AG08395 (cell line): ENCODE results near the gene LAMTOR5.
"Not testable (repeated sequence)": the region's sequence is repeated elsewhere in the genome, so short reads cannot be mapped to it uniquely, and the experiment has no call there.

ENCODE experiments used
- DNase-seq: peaks from one replicate; pipeline ENCODE4 v3.0.0; 2012; ENCODE audit warnings: mixed read lengths, low spot score

Gene LAMTOR5

DNA sequence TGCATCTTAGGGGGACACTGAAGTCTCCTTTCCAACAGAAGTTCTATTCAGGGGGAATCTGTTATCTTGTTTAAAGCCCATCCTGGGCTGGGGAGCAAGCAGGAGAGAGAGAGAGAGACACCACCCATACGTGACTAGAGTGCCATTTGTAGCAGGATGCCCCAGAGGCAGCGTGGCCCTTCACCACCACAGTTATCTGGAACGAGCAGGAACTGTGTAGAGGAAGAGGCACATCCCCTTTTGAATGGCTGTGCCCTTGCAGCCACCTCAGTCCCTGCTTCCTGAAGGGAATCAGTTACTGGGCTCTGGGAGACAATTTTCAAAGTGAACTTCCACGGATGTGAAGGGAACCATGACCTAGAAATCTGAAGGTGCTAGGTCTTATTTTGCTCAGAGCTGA, 19.4 kb upstream of the LAMTOR5 start:
- DNase-seq, result no peak

DNA sequence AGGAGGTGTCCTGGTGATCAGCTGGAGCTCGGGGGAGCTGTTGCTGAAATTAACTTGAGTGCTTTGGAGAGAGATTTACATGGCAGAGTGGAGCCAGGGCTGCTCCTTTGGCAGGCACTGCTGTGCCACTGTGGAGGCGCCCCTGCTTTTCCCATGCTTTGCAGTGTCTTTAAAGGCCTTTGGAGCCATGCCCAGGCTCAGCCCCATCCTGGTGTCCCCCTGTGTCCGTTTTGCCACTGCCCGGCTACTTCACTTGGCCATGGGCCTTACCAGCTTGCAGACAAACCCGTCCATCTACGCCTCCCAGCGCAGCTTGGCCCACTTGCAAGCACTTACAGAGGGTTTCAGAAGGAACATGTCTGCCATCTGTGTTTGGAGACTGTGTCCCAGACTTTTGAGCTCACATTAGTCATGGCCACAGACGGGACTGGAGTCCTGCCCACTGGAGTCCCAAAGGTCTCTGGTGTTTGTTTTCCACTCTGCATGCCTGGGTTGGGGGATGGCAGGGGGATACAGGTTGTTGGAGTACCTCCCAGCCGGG, 18.2 kb upstream of the LAMTOR5 start:
- no peak for DNase-seq

DNA sequence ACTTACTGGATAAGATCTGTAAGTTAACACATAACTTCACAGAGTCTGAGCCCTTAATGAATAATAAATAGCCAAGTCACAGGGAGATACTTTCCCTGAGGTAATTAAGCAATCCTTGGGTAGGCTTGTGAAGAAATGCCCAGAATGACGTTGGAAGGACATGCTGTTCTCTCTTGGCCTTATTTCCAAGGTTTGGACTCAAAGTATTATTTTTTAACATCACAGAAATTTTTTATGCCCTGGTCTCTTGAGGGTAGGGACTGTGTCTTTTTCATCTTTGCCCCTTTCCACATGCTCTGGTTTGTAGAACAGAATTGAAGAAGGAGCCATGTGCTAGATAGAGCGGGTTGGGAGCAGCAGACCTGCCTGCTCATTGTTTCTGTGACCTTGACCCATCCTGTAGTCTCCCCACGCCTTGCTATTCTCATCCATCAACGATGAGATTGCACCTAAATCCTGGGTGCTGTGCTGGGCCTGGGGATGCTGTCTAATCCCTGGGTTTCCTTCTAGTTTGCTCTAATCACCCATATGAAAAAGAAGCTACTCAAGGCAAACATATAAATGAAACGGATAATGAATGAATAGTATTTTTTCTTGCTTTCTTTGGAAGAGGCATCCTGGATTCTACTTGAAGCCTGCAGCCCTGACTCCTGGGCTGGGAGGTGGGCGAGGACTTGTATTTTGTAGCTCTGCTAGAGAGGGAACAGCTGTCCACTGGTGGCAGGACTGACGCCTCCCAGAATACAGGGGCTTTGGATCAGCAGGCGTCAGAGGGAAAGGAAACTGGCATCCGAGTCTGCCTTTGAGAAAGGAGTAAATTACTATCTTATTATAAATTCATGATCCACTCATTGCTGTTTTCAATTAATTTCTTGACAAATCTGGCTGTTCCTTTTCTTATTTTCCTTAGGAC, 17.5 kb upstream of the LAMTOR5 start:
- DNase-seq, result no peak

DNA sequence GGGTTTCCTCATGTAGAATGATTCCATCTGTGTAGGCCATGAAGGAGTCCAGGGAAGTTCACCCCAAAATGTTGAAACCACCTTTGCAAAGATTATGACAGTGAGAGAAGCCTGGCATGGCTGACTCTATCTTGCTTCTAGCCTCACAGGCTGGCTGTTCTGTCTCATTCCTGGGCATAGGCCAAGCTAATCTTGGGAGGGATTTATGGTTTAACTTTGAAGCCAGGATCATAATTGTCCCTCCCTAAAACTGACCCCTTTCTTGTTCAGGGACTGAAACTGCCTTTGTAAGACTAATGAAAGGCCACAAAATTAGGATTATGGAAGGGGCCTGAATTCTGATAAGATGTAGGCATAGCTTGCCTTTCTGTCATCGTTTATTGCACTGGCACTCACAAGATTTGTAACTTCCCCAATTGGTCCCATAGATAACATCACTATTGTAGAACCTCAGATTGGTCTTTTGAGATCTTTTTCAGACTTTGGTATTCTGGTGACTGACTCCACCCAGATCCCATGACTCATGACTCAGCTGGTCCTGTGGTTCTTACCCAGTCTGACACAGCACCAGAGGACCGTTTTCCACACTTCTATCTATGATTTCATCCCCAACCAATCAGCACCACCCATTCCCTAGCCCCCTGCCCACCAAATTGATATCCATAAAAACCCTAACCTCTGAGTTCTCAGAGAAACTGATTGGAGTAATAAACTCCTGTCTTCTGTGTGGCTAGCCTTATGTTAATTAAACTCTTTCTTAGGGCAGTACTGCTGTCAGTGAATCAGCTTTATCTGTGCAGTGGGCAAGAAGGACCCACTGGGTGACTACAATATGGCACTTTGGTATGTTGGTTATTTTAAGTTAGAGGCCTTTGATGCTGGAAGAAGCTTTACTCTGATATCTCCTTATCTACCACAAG, 13.6 kb upstream of the LAMTOR5 start:
- peak; percentile 71 for DNase-seq

DNA sequence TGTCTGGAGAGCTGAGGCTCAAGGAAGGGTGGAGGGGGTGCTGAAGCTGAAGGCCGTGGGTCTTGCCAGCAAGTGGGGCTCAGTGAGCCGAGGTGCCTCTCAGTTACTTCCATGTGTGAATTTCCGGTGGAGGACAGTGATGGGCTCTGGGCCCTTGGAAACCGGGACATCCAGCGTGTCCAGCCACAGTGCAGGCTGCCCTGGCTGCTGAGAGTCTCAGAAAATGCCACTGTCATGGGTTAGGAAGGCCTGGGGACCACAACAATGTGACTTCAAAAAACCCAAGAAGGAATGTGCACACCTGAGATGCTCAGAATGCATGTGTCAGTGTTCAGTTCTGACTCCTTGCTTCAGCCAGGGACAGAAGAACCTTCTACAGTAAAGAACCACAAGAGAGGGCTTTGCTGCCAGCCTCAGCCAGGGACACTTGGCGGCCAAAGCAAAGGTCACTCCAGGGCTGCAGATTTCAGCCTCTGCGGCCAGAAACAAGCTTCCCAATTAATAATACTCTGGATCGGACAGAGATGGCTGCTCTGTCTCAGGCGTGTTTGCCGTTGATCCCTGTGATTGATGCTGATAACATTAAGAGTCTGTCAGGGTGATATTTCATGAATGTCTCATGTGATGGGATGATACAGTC, 12.6 kb upstream of the LAMTOR5 start:
- no peak for DNase-seq

DNA sequence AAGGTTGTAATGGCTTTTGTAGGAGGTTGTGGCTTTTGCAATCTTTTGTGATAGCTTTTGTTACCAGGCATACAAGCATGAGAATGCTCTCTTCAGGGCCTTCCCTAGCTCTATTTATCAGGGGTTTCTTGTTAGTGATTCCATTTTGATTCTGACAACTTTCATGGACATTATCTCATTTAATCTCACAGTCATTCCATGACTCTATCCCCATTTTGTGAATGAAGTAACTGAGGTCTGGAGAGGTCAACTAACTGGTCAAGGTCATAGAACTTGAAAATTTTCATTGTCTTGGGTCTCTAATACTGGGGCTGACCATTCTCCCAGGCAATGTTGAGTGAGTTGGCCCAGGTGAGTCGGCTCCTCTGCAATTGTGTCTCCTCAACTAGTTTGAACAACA, 11.2 kb upstream of the LAMTOR5 start:
- no peak for DNase-seq

DNA sequence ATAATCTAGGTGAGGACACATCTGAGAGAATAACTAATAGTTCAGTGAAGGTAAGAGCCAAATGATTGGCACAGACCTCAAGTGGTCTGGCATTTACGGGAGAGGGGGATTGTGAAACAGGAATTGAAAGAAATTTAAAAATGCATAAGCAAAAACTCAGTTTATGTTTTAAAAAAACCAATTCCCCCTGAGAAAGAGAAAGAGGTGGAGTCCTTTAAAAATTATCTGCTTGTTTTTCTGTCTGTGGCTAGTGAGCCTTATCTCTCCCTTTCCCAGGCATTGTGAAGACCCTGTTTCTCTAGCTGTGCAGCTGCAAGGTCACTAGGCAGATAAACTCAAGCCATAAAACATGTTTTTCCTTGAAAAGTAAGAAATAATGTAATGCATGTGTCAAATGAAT, 5.6 kb upstream of the LAMTOR5 start:
- not testable (repeated sequence) for DNase-seq

DNA sequence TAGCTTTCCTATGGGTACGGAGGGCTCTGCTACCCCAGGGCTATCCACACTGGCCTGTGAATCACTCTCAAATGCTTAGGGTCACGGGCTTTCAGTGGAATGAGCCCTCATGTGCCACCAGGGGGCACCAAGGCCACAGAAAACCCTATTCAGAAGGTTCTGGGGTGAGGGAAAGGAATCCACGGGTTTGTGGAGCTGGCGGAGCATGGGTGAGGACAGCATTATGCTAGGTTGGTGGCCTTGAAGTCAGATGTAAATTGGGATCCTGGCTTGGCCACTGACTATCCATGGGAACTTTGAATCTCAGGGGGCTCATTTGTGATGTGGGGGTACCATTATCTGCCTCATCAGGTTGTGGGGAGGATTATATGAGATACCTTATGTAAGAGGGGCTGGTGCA, 5.1 kb upstream of the LAMTOR5 start:
- DNase-seq, result peak; percentile 80

DNA sequence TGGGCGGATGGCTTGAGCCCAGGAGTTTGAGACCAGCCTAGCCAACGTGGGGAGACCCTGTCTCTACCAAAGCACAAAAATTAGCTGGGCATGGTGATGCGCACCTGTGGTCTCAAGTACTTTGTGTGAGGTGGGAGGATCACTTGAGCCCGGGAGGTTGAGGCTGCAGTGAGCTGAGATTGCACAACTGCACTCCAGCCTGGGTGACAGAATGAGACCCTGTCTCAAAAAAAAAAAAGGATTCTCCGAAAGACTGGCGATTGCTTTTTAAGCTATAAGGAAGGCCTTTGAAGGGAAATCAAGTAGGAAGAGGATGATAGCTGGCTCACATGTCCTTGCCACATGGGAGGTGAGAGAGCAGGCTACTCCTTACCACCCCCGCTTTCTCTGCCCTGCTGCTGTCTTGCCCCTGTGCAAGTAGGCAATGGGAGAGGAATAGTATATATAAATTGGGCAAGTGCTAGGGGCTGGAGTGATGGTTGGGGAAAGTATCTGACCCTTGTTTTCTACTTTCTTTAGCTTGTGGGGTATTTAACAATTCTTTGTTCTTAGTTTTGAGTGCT, 3.8 kb upstream of the LAMTOR5 start:
- DNase-seq, result no peak

DNA sequence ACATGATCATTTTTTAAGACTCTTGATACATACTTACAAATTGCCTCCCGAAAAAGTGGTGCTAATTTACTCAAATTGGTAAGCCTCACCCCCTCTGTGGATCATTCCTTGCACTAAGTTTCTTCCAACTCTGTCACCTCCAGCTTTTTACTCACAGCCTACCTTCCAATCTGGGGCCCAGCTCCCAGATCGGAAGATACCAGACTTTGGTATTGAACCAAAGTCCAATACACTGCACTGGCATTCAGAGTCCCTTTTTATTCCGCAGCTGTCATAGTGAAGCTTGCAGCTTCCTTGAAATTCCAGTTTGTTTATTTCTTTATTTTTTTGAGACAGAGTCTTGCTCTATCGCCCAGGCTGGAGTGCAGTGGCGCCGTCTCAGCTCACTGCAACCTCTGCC, 1.8 kb upstream of the LAMTOR5 start:
- no peak for DNase-seq

DNA sequence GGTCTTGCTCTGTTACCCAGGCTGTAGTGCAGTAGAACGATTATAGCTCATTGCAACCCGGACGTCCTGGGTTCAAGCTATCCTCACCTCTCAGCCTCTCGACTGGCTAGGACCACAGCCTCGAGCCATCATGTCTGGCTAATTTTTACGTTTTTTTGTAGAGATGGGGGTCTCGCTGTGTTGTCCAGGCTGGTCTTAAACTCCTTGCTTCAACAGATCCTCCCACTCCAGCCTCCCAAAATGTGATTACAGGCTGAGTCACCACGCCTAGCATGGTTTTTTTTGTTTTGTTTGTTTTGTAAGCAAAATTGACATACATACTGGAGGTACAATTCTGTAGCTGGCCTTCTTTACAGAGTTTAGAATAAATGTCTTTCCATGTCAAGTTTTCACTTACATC, 994 bp upstream of the LAMTOR5 start:
- no peak for DNase-seq

DNA sequence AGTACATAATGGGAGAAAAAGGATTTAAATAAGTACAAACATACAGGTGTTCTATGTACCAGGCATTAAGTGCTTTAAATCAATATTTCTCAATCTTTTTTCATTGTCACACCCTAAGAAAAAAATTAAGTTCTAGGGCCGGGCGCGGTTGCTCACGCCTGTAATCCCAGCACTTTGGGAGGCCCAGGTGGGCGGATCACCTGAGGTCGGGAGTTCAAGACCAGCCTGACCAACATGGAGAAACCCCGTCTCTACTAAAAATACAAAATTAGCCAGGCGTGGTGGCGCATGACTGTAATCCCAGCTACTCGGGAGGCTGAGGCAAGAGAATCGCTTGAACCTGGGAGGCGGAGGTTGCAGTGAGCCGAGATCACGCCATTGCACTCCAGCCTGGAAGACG, 1.1 kb downstream of the LAMTOR5 start:
- DNase-seq, result not testable (repeated sequence)

DNA sequence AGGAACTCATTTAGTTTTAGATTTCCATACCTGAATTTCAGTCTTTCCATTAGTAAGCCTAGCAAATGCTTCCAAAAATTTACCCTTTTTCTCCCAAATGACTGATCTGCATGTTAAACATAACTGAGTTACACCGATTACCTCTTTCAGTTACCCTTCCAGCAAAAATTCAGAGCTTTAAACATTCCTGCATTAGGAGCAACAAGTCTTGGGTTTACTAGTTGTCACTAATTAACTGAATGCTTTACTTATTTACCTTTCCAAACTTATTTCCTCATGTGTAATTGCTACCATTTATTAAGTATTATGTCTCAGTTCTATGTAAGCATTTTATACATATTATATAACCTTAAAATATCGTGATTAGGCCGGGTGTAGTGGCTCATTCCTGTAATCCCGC, 3.1 kb downstream of the LAMTOR5 start:
- DNase-seq, result no peak

DNA sequence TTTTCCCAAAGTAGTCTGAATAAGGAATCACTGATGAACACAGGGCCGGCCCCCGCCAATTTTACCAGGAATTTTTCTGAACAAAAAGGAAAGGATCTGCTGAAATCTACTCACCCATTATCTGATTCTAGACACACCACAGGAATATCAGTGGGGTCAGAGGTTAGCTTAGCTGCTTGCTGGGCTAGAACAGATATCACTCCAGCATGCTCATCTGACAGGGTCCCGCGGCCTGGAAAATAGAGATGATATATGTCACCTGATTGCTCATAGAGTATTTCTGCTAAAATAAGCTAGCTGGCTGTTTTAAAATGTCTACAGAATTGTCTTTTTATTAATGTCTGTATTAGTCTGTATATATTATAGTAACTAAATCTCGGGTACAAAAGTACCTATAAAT, 3.7 kb downstream of the LAMTOR5 start:
- DNase-seq, result no peak

DNA sequence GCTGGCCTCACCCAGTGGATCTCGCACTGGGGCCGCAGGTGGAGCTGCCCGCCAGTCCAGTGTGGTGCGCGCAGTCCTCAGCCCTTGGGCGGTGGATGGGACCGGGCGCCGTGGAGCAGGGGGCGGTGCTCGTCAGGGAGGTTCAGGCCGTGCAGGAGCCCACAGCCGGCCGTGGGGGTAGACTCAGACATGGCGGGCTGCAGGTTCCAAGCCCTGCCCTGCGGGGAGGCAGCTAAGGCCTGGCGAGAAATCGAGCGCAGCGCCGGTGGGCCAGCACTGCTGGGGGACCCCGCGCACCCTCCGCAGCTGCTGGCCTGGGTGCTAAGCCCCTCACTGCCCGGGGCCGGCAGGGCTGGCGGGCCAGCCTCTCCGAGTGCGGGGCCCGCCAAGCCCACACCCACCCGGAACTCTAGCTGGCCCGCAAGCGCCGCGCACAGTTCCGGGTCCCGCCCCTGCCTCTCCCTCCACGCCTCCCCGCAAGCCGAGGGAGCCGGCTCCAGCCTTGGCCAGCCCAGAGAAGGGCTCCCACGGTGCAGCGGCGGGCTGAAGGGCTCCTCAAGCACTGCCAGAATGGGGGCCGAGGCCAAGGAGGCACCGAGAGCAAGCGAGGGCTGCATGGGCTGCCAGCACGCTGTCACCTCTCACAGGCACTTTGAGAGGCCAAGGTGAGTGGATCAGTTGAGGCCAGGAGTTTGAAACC, 11.1 kb downstream of the LAMTOR5 start:
- DNase-seq, result not testable (repeated sequence)

DNA sequence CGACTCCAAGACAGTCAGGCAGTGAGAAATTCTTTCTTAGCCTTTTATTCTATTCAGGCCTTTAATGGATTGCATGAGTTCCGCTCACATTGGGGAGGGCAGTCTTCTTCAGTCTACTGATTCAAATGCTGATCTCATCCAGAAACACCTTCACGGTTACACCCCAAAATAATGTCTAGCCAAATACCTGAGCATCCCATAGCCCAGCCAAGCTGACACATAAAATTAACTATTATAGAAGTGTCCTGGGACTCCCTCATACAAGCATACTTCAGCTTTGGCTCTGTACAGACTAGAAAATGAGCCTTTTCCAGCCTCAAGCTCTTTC, 13.0 kb downstream of the LAMTOR5 start:
- no peak for DNase-seq

DNA sequence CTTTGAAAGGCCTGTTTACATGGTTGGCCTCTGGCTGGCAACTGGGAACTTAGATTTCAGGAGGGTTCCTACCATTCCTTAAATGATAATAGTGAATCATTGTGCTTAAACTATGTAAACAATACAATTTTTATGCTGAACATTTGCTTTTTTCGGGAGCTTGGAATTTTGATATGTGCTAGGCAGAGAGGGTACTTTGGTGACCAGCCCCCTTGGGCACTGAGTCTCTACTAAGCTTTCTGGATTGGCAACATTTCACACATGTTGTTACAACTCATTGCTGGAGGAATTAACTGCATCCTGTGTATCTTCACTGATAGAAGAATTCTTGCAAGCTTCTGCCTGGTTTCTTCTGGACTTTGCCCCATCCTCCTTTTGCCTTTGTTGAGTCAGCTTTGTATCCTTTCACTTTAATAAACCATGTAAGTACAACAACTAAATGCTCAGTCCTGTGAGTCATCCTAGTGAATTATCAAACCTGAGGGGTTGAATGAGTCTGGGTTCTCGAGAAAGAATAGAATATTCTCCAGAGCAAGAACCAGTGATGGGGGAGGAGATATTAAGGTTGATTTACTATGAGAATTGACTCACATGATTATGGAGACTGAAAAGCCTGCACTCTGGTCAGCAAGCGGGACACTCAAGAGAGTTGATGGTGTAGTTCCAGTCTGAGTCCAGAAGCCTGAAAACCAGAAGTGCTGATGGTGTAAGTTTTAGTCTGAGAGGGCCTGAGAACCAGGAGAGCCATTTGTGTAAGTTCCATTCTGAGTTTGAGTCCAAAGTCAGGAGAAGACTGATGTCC, 13.6 kb downstream of the LAMTOR5 start:
- DNase-seq, result peak; percentile 57

DNA sequence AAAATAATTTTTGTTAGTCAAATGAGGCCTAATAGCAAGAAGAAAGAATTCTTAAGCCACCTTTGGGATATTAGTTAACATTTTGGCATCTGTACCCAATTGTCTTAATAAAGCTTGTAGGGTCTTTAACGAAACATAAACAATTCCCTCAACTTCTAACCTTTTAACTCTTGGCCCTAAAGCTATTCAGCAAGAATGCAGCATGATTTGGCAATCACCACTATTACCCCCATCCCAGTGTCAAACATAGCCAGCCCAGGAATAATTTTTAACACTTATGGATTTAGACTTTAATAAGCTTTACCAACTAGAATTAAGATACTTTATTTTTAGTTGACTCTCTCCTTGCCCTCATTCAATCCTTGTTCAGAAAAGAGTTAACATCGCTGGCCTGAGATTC, 14.2 kb downstream of the LAMTOR5 start:
- DNase-seq, result no peak

DNA sequence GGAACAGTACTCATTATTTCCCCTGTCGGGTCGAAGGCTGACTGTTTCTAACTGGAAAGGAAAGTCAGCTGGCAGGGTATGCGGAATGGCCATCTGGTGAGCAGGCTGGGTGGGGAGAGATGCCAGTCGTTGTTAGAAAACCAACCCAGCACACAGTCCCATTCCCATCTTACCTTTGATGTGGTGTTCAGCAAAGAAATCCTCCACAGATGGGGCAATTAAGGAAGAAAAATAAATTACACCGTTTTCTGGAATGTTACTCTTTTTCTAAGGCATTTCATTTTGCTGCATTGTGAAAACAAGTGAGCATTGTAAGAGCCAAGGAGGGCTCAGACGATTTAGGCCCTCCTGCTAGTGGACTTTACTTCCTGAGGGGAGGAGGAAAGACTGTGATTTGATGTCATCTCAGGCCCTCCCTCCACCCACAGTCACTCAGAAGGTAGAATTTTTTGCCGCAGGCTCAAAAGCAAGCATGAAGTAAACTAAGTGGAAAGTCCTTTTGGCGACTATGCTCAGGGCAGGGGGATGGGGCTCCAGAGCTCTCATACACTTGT, 16.7 kb downstream of the LAMTOR5 start, which contains the start of gene SLC16A4:
SLC16A4 (minus strand) TSS at position 335 of the 554 bp plus-strand sequence. CDS start 1,703 bp downstream, outside the sequence.
- DNase-seq, result peak; percentile 70

DNA sequence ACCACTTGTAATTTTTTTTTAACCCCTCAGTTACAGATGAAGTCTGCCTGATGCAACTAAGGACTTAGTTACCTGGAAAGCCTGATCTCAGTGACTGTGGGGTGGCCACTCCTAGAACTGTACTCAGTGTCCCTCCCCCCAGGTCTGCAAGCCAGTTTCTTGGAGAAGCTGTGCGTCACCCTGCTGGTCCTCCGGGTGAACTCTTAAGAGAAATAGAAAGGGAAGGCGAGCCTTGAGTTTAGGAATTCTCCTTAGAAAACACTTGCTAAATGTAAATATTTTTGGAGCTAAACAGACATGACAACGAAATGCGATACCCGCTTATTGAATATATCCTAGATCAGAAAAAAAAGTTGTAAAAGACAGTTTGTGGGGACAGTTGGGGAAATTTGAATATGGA, 17.4 kb downstream of the LAMTOR5 start:
- peak; percentile 82 for DNase-seq
